T-helper 1 cell treated with Interleukin-12 subunit alpha and Interleukin-12 subunit beta and Interleukin-4 antibody, amounts not matched to agents 30 ng/mL and 1 ng/mL, for 36 hours (primary cell): ENCODE results near the gene DUSP9. TPM values are rescaled to one million over a fixed set of nuclear protein-coding genes. Genes with fewer than 3 reads are reported as not detected.

ENCODE experiments used
- intact Hi-C: fragments of 100-400 bp; cut with micrococcal nuclease; formaldehyde crosslinking; loops from one replicate; pipeline ENCODE4 v1.15.1; 2024
- total RNA-seq: library from RNA; stranded (reverse); gene quantifications from 2 replicates; pipeline ENCODE4 v1.2.3, GENCODE V29; 2022

Gene DUSP9
- total RNA-seq, 1 donor from 2014 or later, result not detected

DNA sequence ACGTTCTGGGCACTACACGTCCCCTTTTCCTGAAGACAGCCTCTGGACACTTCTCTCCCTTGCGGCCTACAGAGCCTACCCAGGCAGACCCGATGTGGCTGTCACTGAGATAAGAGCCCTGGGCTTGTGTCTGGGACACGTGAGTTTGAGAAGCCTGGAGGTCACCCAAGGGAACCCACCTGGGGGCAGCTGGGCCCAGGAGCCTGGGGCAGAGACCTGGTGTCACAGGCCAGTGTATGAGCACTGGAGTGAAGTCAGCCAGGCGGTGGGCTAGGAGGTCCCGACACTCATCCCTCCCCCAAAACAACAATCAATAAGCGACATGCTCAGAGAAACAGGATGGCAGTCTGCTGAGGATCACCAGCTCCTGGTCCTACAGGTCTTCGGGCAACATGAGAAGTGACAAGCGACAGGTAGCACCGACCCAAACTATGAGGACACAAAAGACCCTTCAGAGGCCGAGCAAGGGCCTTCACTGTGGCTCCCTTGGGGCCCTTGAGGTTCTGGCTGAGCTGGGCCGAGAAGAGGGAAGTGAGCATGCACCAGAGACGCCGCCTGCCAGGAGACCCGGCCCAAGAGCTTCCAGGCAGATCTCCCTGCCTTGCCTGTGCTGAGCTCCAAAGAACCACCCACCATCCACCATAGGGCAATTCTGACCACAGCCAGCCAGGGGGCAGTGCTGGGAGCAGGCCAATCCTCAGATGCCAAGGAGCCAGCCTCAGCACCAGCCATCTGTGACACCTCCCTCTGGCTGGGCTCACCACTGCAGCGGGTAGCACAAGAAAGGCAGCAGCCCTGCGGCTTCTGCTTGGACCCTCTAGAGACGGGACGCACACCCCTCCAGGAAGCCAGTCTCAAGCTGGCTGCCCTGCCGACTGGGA is 11.0 kb upstream of the DUSP9 start:
- intact Hi-C loops, result no loop called here

DNA sequence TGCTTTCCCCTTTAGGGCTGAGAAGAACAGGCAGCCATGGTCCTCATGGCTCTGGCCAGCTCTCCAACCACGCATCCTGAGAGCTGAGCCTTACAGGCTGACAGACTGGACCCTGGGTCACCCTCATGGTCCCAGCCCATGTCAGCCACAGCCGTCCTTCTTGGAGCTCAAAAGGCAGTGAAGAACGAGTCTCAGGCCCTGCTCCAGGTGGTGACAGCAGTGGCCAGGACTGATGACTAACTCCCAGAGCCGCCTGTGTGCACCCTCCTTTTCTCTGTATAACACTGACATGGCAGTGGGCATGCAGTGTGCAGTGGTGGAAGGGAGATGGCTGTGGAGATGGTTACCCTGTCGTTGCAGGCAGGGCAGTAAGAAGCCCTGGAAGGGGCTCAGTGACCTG is 10.3 kb upstream of the DUSP9 start:
- intact Hi-C loops, result no loop called here

DNA sequence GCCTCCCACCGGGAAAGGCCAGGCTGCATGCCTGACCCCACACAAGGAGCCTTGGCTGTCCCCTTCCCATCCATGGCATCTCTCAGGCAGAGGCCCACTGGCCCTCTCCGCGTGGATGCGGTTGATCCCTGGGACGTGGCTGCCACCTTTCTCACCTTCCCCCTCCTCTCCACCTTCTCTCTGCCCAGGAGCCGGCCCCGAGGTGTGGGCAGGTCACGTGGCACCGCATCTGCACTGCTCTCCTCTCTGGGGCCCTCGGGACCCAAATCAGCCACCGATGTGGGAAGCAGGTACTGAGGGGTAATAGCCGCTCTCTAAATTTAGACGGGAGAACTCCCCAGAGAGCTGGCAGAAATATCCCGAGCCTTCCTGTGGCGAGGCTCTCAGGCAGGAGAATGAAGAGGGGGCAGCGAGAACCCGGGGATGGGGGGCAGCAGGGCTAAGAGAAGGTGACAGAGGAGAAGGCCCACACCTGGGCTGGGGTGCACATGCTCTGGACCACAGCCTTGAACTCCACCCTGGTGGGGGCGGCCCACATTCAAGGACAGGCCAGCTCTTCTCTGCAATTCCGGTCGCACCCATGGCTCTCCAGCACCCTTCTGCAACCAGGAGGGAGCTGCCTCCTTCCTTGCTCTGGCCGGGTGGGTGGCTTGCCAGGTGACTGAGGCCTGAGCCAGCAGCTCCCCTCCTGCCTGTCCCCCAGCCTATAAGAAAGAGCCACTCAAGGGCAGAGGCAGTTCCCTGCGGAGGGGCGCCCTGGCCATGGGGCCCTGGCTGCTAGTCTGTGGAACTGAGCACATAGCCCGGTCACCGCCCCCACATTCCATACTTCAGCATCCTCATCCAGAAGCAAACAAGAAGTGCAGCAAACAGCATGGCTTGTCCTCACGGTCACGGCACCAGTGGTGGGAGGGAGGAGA is 9.6 kb upstream of the DUSP9 start:
- intact Hi-C loops, result no loop called here

DNA sequence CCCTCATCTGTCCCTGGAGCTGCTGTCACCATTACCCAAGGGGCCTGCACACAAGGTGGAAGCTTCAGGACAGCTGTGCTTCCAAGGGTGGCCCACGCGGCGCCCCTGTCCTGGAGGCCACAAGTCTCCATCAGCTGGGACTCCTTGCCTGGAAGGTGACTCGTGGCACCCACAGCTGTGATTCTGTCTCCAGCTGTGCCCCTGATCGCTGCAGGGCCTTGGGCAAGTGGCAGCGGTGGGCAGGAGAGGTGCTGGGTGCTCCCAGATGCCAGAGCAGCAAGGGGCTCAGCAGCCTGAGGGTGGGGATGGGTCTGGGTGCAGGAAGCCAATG is 9.0 kb upstream of the DUSP9 start:
- intact Hi-C loops, result no loop called here

DNA sequence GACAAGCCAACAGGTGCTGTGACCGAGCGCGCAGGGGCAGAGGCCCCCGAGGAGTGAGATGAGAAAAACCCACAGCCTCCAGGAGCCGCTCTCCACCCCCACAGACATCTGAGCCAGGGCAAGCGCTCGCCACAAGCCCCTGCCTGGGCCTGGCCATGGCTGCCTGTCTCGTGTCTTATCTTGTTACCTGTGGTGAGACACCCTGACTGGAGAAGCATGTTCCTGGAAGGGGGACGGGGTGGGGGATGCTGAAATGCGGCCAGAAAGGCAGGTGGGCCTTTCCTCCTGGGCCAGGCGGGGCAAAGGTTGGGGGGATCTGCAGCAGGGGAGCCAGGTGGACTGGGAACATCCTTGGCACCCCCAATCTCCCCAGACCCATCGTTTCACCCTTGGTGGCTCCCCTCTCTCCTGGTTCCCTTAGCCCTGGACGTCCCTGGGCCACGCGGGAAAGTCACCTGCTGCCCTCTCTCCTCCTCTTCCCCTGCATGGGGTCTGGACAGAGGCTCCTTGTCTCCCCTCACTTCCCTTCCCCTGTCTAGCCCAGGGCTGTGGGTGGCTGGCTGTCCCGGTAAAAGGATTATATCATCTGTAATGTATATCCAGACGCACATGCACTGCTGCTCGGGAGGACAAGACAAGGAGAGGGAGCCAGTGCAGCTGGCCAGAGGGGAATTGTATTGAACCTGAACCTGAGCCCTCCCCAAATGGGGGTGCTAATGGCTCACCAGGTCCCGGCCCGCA is 8.4 kb upstream of the DUSP9 start:
- intact Hi-C loops, result no loop called here

DNA sequence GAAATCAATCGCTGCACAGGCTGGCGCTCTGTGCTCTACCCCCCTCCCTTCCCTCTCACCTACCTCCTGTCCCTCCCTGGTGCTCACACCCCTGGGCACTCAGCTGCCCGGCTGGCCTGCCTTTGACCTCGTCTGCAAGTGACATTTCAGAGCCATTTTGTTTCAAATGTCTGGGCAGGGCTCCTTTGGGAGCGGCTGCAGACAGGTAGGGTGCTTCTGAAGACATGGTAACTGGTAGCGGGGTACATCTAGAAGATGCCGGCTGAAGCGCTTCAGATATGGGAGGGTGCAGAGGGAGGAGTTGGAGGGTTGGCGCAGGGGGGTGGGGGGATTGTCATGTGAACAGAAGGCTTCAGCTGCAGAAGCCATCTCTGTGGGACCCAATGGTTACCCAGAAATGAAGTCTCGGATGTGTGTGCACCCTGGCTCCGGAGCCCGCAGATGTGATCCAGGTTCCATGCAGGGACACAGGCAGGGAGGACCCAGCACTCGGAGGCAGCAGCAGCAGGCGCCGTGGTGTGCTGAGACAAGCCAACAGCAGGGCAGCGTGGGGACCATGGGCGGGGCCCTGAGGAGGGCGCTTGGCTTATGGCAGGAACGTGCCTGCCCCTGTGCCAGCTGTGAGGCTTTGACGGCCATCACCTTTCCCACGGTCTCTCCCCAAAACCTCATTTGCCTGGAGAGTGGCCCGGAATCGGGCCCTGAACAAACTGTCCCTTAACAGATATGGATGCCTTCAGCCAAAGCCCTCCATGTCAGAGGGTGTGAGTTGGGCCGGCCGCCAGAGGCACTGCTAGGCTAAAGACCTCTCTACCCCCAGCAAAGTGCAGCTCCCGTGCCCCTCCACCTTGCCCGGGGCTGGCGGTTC is 7.6 kb upstream of the DUSP9 start:
- intact Hi-C loops, result no loop called here

DNA sequence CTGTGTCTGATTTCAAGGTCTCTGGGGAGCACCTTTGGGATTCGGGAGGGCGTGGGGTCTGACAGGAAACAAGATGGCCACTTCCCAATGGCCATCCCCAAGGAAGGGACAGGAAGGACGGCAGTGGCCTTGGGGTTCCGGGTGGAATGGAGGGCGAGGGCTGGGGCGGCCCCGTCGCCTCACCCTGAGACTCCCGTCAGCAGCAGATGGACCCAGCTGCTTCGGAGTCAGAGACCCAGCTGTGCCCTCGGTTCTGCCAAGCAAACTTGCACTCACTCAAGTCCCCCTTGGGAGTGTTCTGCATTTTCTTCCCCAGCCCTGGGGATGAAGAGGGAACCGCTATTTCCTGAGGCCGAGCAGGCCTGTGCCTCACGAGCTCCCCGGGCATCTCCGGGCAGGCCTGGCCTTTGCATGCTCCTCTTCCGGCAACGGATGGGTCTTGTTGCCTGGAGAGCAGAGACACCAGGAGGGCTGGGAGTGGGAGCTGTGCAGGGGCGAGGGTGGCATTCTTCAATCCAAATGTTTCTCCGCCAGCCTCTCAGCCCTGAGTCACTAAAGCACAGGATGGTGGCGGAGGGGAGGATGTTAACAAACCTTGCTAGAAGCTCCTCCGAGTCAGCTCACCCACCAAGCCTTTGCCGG is 6.8 kb upstream of the DUSP9 start:
- intact Hi-C loops, result no loop called here

DNA sequence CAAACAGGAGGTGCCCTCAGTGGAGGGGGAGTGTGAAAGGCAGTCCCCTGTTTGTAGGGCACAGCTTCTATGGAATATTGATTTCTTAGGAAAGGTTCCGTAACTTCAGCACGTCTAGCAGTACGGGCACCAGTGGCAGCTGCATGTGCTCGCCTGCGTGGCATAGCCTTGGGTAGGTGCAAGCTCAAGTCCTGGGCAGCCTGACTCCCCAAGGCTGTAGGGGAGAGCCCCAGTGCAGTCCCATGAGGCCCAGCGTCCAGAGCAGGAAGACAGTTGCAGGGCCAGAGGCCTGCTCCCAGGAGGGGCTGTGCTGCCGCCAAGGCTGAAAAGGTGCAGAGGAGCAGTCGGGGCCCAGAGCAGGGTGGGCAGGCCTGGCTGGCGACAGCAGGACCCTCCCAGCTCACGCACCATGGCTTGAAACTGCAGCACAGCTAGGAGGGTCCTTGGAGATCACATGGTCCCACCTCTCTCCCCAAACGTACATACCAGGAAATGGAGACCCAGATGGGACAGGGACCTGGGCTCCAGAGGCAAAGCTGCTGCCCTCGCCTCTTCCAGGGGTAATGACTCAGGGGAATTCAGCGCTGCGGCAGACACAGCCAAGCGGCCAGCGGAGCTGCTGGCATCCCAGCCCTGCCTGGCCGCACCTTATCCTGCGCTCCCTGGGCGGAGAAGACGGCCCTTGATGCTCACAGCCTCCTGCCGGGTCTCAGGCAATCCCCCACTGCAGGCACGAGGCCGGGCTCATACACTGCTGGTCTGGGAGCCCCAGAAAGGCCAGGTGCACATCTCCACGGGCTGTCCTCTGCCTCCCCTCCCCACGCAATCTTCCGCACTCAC is 6.0 kb upstream of the DUSP9 start:
- intact Hi-C loops, result no loop called here

DNA sequence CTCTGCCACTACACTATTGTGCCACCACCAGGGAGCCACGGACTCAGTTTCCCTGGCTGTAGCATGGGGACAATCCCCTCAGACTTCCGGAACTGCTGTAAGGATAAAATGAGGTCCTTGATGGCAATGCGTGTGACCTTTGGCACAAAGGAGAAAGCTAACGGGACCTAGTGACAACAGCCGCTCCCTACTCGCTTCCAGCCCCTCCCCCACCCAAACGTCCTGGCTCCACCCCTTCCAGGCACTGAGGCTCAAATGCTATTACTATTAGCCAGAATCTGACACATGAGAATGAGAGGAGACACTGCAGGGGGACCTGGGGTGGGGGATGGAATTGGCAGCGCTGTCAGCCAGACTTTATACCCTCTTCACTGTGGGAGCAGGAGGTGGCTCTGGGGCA is 5.4 kb upstream of the DUSP9 start:
- intact Hi-C loops, result no loop called here

DNA sequence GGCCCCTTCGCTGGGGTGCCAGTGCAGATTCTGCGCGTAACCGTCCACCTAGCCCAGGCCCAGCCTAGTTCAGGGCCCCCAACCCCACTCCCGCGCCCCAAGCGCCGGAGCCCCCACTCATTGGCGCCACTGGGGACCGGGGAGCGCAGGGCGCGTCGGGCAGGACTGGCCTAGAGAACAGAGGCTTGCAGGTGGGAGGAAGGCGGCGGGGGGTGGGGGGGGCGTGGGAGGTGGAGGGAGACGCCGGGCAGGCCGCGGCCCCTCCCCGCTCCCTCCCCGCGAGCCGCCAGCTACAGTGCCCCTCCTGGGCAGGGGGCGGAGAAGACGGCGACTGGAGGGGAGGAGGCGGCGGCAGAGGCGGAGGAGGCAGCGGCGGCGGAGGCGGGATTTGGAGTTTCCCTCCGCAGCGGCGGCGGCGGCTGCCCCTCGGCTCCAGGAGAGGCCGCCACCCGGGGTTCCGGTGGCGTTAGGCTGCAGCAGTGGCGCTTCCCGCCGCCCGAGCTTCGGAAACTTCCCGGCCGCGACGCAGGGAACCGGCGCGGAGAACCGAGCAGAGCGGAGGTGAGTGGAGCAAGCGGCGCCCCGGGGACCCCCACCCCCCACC is 4.8 kb upstream of the DUSP9 start:
- intact Hi-C loops, result no loop called here

DNA sequence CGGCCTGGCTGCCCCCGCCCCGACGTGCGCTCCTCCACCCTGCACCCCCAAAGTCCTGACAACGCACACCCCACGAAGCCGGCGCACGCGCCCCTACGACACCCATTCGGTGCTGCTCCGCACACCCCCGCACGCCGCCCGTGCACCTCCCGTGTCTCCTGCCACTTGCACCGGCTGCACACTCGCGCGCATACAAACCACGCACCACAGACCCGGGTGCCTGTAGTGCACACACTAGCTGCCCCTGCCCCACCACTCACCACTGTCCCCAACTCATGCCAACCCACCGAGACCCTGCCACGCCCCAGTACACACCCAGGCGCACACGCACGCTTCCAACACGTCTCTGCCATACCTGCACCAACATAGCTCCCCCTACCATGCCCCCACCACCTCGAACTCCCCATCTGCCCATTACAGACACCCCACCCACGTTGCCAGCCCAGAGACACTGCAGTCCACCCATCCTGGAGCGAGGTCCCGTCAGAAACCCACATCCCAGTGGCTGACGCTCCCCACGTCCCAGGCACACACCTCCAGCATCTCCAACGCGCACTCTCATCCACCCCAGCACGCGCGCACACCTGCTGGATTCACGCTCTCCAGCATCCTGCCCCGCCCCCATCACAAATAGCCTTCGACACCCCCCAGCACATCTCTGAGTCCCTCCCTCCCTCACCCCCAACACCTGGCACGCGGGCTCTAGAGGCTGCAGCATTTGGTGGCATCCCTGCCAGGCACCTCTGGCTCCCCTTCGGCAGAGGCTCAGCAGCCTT is 4.2 kb upstream of the DUSP9 start:
- intact Hi-C loops, result no loop called here

DNA sequence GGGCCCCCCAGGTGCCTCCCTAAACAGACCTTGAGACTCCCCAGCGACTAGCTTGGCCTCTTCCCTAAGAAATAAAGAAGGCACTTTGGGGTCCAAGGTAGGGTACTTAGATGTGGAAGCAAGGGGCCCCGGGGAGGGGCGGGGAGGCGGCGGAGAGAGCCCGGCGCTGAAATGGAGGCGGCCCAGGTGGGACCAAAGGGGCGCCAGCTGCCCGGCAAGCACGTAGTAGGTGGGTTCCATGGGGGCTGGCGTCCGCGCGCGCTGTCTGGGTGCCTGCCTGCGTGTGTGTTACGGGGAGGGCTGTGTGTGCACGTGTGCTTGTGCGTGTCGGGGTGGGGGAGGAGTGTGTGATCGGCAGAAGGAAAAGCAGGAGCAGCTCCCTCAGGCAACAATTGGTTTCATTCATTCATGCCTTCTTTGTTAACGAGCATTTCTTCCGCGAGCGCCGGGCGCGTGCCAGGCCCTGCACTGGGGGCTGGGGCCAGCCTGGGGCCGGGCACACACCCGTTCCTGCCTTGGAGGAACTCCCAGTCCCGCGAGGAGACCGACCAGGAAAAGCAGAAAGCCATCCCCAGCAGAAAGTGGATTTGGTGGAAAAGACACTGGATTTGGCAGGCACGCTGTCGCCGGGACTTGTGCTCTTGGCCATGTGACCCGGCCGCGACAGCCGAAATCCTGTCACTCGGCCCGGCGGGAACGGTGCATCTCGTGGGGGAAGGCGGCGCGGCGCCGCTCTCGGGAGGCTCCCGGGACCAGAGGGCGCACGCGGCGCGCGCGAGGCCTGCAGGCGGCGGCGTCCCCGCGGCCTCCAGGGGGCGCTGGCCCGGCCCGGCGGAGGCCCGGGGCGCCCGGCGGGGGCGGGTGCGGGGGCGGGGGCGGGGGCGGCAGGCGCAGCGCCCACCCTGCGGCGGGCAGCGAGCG is 3.3 kb upstream of the DUSP9 start:
- intact Hi-C loops, result no loop called here

DNA sequence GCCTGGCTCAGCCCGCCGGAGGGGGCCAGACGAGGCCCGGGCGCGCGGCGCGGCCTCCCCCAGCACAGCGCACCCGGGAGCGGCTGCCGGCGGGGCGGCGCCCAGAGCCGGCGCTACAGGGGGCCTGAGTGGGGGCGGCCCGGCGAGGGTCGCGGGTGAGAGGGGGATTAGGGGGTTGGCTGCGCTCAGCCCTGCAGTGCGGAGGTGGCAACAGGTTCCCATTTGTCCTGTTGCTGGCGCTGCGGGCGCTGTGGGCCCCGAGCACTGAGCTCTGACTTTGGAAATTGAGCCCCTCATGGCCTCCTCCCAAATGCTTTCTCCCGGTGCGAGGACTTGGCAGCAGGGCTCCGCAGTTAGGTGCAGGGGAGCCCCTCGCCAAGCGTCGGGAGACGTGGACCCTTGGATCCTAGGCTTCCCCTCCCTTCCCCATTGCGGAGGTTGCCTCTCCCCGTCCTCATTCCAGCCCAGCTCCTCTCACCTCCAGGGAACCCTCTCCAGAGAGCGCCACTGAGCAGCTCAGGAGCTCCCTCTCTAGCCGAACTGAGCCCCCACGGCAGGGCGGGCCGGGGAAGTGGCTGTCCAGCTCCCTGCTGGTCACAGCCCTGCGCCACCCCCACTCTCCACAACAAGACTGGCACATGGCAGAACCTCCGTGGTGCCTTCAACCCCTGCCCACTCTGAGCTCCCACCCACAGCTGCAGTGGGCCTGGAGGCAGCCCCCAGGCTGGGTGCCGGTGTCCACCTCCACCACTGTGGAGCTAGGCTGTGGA is 2.5 kb upstream of the DUSP9 start:
- intact Hi-C loops, result loop anchor here (5.0 kb wide), 1 partner anchor 47 kb away; the partner anchor contains the start of gene CCNQ

DNA sequence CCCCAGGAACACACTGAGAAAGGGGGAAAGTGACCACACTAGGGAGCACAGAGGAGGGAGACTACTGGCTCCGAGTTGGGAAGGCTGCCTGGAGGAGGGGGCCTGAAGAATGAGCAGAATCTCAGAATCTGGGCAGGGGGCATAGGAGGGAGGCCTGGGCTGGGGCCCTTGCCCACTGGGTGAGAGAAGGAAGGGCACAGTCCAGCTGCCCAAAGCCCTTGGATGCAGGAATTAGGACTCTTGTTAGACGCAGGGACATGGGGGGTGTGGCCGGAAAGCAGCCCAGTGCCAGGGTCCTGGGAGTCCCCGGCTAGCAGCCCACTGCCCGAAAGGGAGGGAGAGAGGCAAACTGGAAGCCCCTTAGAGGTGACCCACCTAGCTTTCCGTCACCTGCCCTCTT is 1.9 kb upstream of the DUSP9 start:
- intact Hi-C loops, result loop anchor here (5.0 kb wide), 1 partner anchor 48 kb away; the partner anchor contains the start of gene CCNQ

DNA sequence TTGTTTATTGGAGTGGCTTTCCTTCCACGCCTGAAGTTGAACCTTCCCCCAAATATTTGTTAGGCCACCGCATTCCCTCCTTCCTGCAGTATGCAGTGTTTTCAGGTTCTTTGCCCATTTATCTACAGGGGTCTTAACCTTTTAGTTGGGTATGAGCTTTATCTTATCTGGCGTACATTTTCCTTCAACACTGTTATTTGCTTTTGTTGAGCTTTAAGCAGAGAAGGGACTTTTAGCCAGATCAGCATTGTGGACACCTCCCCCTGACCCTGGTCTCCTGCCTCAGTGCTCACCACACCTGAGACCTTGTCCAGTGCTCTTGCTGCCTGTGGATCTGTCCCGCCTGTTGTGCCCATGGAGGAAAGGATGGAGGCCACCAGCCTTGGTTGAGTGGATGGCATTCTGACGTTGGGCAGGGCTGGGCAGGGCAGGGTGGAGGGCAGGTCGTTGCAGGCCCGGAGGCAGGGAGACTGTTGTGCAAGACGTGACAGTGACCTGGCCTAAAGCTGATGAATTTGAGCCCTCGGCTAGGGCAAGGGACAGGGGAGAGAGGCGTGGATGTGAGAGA is 998 bp upstream of the DUSP9 start:
- intact Hi-C loops, result loop anchor here (5.0 kb wide), 1 partner anchor 49 kb away; the partner anchor contains the start of gene CCNQ
